8988T (cell line): ENCODE results near the gene PCLO.

Source experiments
- DNase-seq: peaks from one replicate; pipeline ENCODE4 v3.0.0; 2011

The PCLO gene

DNA sequence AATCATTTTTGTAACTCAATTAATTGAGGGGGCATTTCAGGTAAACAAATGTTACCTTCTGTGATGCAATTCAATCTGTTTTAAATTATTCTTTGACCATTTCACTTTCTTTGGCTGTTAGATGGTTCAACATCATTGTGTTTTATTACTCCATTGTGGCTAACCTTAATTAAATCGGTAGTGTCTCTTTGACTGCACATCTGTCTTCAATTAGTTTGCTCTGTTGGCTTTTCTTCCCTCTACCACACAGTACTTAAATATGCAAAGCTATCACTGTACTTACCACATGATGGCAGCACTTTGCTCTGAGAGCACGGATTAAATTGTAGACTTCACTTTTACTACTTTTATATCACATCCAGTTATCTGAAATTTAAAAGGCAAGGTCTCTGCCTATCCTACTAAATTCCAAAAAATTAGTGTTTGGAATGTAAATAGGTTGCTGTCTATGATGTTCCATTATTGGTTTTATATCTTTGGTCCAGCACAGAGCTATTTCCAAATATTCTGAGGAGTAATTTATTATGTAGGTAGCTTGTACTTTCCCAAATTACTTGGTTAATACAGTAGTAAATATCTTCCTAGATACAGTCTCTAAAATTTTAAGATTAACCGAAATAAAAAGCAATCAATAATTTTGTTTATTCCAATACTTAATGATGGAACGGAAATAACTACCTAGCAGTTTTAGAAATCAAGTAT is 352.0 kb downstream of the PCLO start:
- DNase-seq: no peak

- DNase-seq: no peak
These were observed 354.1 kb downstream of the PCLO start for GRCh38 chr7:82808633-82809032.

DNA sequence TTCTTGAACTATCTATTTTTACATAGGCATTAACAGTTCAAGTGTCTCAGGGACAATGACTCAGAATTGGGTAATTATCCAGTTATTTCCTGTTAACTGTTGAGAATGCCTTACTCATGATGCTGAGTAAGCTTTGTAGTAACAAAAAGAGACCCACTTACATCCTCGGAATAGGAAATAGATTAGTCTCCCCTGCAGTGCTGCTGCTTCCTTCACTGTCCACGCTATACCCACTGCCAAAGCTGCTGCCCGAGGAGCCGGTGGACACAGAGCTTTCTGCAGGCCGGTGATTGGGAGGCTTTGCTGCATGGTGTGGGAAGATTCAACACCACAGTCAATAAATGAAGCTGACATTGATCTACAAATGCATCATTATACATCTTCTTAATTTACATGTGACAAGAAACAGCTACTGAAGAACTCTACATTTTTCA is 357.1 kb downstream of the PCLO start:
- DNase-seq: no peak

DNA sequence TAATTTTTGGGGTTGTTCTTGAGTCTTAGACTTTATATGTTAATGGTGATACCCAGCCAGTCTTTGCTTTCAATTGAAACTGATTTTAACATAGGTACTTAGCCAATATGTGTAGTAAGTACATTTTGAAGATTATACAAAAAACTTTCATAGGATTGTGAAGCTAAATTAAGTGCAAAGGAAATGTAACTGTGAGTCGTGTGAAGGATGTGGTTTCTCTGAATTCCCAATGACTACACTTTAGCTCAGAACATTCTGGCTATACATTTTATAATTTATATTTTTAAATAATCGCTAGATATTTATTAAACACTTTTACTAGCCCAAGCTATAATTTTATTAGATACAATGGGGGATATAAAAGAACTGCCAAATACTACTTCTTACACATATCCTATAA is 359.3 kb downstream of the PCLO start:
- no peak for DNase-seq

DNA sequence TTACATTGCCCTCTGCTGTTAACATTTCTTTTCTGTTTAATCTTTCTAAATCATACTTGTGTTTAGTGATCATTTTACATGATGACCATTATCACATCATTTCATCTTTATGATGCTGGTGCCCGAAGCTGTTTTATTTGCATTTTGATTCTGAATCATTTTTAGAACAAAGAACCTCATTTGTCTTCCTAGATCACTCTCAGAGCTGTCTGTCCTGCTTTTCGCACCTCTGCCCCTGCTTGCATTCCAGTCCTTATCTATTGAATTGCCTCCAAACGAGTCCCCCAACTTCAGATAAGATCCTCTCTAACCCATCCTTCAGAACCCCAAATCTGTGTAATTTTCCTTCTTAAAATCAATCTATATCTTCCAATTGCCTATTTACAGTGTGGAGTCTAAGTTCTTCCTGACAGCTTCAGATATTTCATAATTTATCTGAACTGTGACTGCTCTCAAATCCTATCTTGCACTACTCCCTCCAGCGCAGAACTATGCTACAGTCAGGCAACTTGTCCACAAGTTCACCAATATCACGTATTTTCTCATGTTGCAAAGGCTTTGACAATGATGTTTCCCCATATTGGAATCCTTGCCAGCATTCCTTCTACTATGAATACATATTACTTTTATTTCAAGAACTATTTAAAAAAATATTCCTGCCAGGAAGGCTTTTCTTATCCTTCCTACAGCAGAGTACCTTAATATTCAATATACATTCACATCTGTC is 372.6 kb downstream of the PCLO start:
- no peak for DNase-seq

DNA sequence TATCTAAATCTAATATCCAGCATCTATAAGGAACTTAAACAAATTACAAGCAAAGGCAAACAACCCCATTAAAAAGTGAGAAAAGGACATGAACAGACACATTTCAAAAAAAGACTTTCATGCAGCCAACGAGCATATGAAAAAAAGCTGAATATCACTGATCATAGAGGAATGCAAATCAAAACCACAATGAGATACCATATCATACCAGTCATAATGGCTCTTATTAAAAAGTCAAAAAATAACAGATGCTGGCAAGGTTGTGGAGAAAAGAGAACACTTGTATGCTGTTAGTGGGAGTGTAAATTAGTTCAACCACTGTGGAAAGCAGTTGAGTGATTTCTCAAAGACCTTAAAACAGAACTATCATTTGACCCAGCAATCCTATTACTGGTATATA is 384.7 kb downstream of the PCLO start:
- no peak for DNase-seq

GRCh38 chr7:82762880-82763279 is 399.8 kb downstream of the PCLO start:
- no peak for DNase-seq

GRCh38 chr7:82760831-82761230 is 401.9 kb downstream of the PCLO start:
- DNase-seq: no peak

GRCh38 chr7:82760074-82760473 is 402.6 kb downstream of the PCLO start:
- no peak for DNase-seq

DNA sequence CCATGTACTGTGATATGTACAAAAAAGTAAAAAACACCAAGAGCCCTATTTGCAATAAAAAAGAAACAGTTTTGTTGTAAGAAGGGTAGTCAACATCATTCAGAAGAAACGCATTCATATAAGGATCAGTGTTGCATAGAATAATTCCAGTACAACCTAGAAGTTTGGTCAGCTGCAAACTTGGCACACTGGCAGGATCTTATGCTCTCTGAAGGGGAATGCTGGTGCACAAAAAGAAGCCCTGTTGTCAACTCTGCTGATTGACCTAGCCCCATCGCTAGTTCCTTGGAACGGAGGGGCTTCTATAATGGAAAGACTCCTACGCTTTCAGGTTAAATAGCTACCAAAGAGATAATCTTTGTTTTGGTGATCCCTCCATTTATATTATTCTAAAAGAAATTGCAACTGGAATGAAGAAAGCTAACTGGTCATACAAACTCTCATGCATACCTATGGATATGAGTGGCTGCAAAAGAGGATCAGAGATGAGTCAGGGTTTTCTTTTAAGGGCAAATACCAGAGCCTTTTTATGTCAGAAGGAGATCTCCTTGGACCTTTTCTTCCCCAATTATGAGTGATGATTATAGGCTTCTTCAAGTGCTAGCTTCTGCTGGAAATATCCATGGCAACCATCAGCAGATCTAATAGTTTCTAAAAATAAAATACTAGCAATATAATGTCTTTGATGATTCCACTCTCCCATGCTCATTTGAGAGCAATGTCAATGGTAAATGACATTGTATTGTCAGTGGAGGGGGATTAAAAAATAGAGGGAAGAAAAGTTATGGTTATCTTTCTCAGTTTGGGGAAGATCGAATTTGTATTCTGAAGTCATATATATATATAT is 406.8 kb downstream of the PCLO start:
- DNase-seq: no peak

- no peak for DNase-seq
These were observed 412.7 kb downstream of the PCLO start for GRCh38 chr7:82750007-82750406.

DNA sequence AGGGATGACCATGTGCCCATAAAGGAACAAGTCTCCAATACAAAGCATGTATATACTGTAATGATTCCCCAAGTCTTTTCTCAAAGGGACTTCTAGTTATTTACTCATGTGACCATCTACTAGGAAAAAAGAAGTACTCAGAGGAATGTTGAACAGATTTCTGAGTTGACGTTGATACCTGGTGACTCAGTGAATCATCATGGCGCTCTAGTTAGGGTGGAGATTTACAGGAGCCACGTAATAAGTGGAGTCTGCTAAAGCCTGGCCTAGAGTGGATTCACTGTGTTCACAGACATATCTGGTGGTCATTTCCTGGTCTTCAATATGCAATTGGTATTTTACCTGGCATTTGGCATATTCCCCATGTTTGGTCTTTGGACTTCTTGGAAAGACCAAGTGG is 416.9 kb downstream of the PCLO start:
- DNase-seq: no peak

DNA sequence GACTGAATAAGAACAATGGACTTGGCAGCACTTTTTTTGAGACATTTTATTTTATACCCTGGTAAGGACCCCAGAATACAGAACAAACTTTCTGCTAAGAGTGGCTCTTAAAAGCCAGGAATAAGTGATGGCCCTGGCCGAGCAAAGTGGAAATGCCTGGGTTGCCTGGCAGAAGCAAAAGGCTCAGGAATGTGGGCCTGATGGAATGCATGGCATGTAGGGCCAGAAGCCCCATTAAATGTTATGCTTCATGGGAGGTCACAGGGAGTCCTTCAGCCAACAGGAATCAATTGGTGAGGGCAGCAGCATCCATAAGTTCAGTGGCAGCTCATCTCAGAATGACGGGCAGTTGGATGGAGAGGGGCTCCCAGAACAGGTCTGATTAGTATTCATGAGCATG is 417.6 kb downstream of the PCLO start:
- DNase-seq: no peak

GRCh38 chr7:82742163-82742562 is 420.5 kb downstream of the PCLO start:
- no peak for DNase-seq

GRCh38 chr7:82741493-82741892 is 421.2 kb downstream of the PCLO start:
- DNase-seq: no peak

DNA sequence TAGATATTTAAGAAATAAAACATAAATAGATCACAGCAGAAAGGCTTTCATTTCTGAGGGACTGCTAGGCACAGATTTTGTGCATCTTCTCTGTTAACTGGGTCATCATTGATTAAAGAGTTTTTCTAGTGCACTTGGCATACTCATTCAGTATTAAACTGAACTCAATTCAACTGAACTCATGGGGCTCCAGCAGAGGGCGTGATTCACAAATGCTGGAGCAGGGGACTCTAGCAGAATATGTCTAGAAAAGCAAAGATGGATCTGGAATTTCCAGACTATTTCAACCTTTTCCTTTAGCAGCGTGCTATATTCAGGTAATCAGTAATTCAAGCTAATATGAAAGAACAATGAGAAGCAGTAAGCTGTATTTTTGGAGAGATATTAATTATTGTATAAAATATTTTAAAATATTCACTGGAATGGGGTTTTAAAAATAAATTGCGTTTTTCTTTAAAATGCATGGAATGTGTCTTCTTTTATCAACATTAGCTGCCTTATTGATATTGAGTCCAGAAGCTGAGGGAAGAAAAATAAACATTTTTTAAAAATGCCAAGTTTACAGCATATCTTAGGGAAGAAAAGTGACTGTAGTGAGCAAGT is 422.3 kb downstream of the PCLO start:
- DNase-seq: no peak

DNA sequence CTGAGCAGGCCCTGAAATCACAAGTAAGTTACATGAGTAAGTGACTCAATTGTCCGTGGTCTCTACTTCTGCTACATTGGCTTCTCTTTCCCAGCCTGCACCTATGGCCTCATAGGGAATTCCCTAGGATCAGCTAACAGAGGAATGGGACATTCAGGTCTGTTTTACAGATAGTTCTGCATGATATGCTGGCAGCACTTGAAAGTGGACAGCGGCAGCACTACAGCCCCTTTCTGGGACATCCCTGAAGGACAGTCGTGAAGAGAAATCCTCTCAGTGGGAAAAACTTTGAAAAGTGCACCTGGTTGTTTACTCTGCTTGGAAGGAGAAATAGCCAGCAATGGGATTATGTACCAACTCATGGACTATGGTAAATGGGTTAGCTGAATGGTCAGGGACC is 426.1 kb downstream of the PCLO start:
- no peak for DNase-seq

GRCh38 chr7:82732677-82733076 is 430.0 kb downstream of the PCLO start:
- no peak for DNase-seq

DNA sequence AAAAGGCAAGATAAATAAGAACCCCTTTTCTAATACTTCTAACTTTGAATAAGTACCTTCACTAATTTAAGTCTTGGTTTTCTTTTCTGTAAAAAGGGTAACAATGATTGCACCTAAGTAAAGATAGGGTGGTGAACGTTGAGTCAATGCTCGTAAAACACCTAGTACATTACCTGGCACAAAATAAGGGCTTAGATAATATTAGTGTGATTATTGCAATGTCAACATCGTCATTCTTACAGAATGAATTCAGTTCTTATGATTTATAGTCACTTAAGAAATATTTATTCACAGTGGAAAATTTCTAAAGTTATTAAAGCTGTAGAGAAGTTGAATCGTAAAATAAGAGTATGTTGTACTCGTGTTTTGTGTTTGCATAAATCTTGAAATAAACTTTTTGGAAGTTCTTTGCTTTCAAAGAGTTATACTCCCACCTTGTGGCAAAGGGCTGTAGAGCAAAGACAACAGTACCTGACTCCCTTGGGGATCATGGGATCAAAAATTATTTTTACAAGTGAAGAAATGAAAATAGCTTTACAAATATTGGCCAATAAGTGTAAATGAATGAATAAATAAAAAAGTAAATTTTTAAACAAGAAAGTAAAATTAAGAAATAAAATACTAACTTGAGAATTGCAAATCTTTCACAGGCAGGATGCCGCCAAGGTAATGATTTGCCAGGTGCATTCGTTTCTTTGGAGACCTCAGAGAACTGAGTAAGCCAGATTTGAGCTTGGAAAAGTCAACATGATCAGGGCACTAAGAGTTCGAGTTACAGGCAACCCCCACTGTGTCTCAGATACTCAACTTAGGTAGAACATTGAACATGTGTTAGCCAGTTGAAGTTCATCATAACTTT is 433.3 kb downstream of the PCLO start:
- DNase-seq: no peak

DNA sequence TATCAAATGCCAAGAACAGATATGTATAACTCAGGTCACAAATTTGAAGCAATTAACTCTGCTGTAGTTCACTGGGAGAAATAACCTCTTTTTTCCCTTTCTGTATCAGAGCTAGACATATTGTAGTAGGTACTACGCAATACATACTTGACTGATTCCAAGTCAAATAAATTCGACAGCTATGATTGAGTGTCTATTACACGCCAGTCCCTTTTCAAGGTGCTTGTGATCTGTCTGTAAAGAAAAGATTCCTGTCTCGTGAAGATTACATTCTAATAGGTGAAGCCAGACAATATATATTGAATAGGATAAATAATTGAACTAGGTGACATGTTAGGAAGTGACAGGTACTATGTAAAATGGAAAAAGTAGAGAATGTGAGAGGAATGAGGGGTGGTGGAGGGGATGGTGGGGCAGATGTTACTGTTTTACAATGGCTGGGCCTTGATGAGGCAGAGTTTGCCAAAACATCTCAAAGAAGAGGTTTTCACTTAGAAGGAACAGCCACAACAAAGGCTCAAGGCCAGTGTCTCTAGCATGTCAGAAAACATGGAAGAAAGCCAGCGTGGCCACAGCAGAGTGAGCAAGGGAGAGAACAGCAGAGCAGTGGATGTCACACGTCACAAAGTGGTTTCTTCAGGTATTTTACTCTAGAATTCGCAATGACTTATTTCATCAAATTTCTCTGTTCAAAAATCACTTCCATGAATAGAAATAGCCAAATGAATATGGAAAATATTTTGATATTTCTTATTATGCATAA is 436.5 kb downstream of the PCLO start:
- no peak for DNase-seq

DNA sequence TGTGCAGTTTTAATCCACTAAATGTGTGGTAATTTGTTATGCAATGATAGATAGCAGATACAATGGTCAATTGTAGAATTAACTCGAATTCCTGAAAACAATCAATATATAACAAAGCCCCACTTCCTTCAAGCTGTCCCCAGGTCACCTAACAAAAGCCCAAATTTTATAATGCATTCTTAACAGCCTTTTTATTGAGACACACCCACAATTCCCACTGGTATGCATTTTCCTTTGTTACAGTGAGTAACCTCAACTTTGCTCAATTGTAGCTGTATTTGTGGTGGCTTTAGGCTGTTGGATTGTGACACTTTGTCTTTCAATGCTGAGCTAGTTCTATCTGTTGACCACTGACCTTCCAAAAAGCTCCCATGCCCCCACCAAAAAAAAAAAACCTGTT is 439.3 kb downstream of the PCLO start:
- no peak for DNase-seq

DNA sequence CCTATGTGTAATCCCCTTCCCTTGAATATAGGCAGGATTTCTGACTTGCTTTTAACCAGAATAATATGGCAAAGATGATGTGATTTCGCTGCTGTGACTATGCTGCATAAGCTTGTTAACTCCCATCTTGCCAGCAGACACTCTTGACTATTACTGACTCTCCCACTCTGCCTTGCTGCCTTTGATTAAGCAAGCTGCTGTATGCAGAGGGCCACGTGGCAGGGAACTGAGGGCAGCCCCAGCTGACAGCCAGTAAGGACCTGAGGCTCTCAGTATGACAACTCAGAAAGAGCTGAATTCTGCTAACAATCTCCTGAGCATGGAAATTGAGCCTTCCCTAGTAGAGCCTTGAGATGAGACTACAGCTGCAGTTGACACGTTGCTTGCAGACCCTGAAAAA is 439.7 kb downstream of the PCLO start:
- DNase-seq: no peak
